ENCODE results near the gene DLGAP1.
A peak's percentile ranks its signal among the peaks of the same experiment; 100 is the strongest.

Gene DLGAP1

GRCh38 chr18:3827236-3827845, 627.8 kb downstream of the DLGAP1 start:
- intact Hi-C loops (cut with DNase I): no loop called here
- no peak for DNase-seq

GRCh38 chr18:3826021-3826420, 629.1 kb downstream of the DLGAP1 start:
- DNase-seq: no peak
- intact Hi-C loops (cut with DNase I): no loop called here

- intact Hi-C loops (cut with DNase I): no loop called here
- DNase-seq: no peak
Observed at GRCh38 chr18:3824101-3824500, 631.0 kb downstream of the DLGAP1 start.

- intact Hi-C loops (cut with DNase I): no loop called here
- DNase-seq: no peak
Observed at GRCh38 chr18:3823073-3823472, 632.0 kb downstream of the DLGAP1 start.

GRCh38 chr18:3821524-3821923, 633.6 kb downstream of the DLGAP1 start:
- intact Hi-C loops (cut with DNase I): no loop called here
- no peak for DNase-seq

GRCh38 chr18:3819961-3820360, 635.1 kb downstream of the DLGAP1 start:
- no peak for DNase-seq
- intact Hi-C loops (cut with DNase I): no loop called here

- intact Hi-C loops (cut with DNase I): no loop called here
- no peak for DNase-seq
Observed at GRCh38 chr18:3816610-3817363, 638.3 kb downstream of the DLGAP1 start.

- intact Hi-C loops (cut with DNase I): no loop called here
Observed at GRCh38 chr18:3815991-3816390, 639.1 kb downstream of the DLGAP1 start.

GRCh38 chr18:3814816-3815215, 640.3 kb downstream of the DLGAP1 start:
- intact Hi-C loops (cut with DNase I): no loop called here
- DNase-seq: no peak

More at GRCh38 chr18:3815991-3816390, 639.1 kb downstream of the DLGAP1 start:
- DNase-seq: no peak

- intact Hi-C loops (cut with DNase I): no loop called here
- DNase-seq: no peak
Observed at GRCh38 chr18:3810296-3810695, 644.8 kb downstream of the DLGAP1 start.

GRCh38 chr18:3808985-3809780, 645.9 kb downstream of the DLGAP1 start:
- no peak for DNase-seq
- intact Hi-C loops (cut with DNase I): no loop called here

GRCh38 chr18:3806656-3807055, 648.5 kb downstream of the DLGAP1 start:
- intact Hi-C loops (cut with DNase I): no loop called here
- DNase-seq: no peak

- intact Hi-C loops (cut with DNase I): no loop called here
- peak in 27 of 42 donors; percentile 10 to 65 (median 37) for DNase-seq
Observed at GRCh38 chr18:3804336-3804735, 650.8 kb downstream of the DLGAP1 start.

- intact Hi-C loops (cut with DNase I): no loop called here
Observed at GRCh38 chr18:3803350-3803749, 651.8 kb downstream of the DLGAP1 start.

GRCh38 chr18:3799515-3799914, 655.6 kb downstream of the DLGAP1 start:
- intact Hi-C loops (cut with DNase I): no loop called here
- peak in 22 of 42 donors; percentile 3 to 71 (median 27) for DNase-seq

More at GRCh38 chr18:3803350-3803749, 651.8 kb downstream of the DLGAP1 start:
- no peak for DNase-seq

- intact Hi-C loops (cut with DNase I): no loop called here
- DNase-seq: no peak
Observed at GRCh38 chr18:3798032-3798431, 657.1 kb downstream of the DLGAP1 start.

- intact Hi-C loops (cut with DNase I): no loop called here
Observed at GRCh38 chr18:3796434-3796833, 658.7 kb downstream of the DLGAP1 start.

GRCh38 chr18:3794537-3795348, 660.4 kb downstream of the DLGAP1 start:
- intact Hi-C loops (cut with DNase I): no loop called here
- DNase-seq: no peak

More at GRCh38 chr18:3796434-3796833, 658.7 kb downstream of the DLGAP1 start:
- no peak for DNase-seq

- intact Hi-C loops (cut with DNase I): no loop called here
- DNase-seq: no peak
Observed at GRCh38 chr18:3793545-3793944, 661.6 kb downstream of the DLGAP1 start.

Measured in head of caudate nucleus (tissue), 42 donors.